Transverse colon (tissue), 4 donors: ENCODE data around the gene ADAM12. TPM values are rescaled to one million over a fixed set of nuclear protein-coding genes. Genes with fewer than 3 reads are reported as not detected.

Experiments used
- DNase-seq: peaks from one replicate; pipeline ENCODE4 v3.0.0-alpha.2; 2019
- H3K27ac ChIP-seq, 4 donors: fragments of 200-600 bp; sonication (generic); 2 replicates each; pipeline ENCODE4 v1.5.1; 2016 to 2018; ENCODE audit warnings: inconsistent platforms in 4 of 4
- H3K27me3 ChIP-seq: fragments of 200-600 bp; sonication (generic); 2 replicates; pipeline ENCODE4 v1.5.1; 2017; ENCODE audit warnings: inconsistent platforms
- H3K36me3 ChIP-seq, 4 donors: fragments of 200-600 bp; sonication (generic); 2 replicates each; pipeline ENCODE4 v1.5.1; 2017 to 2019; ENCODE audit warnings: inconsistent platforms in 4 of 4
- H3K4me1 ChIP-seq, 4 donors: fragments of 200-600 bp; sonication (generic); 2 replicates each; pipeline ENCODE4 v1.5.1; 2017 to 2020; ENCODE audit warnings: inconsistent platforms in 4 of 4
- H3K4me3 ChIP-seq, 4 donors: fragments of 200-600 bp; sonication (generic); 1 replicate in 1 of 4; 2 replicates in 3 of 4; pipeline versions ENCODE4 v1.5.1 to v1.6.1; 2017 to 2019; ENCODE audit warnings: inconsistent platforms in 4 of 4
- H3K9me3 ChIP-seq, 2 donors: fragments of 200-600 bp; sonication (generic); 2 replicates each; pipeline ENCODE4 v1.5.1; 2017 to 2019; ENCODE audit warnings: inconsistent platforms in 2 of 2
- CTCF ChIP-seq, 5 experiments: fragments of 200-600 bp in 3 of 5; fragments of 450-650 bp in 2 of 5; sonication (generic) in 3 of 5; IDR thresholded peaks; 1 replicate in 2 of 5; 2 replicates in 3 of 5; pipeline ENCODE4 v1.5.1; 2016 to 2017; ENCODE audit warnings: antibody characterized with exemption in 5 of 5, inconsistent platforms in 3 of 5, mild to moderate bottlenecking in 2 of 5, moderate library complexity in 1 of 5
- EP300 ChIP-seq: sonication (generic); formaldehyde crosslinking; IDR thresholded peaks from one replicate; pipeline ENCODE4 v1.6.1; 2017; ENCODE audit warnings: antibody characterized with exemption, low read depth
- POLR2A ChIP-seq: fragments of 450-650 bp; IDR thresholded peaks from one replicate; pipeline ENCODE4 v1.6.1; 2016; ENCODE audit warnings: antibody characterized with exemption, mild to moderate bottlenecking, moderate library complexity
- POLR2AphosphoS5 ChIP-seq, 3 donors: sonication (generic); formaldehyde crosslinking; IDR thresholded peaks; one replicate each; pipeline ENCODE4 v1.6.1; 2016; ENCODE audit warnings: antibody characterized with exemption in 3 of 3
- WGBS, 2 donors: methylation state at CpG; one replicate each; pipeline ENCODE4 v1.1.5; 2018; ENCODE audit warnings: low coverage in 1 of 2; 5-methylcytosine and 5-hydroxymethylcytosine counted together
- in situ Hi-C, 4 donors: fragments of 200-750 bp; cut with MboI; loops; one replicate each; pipeline versions ENCODE4 v1.15.0 to v1.15.1; 2017; ENCODE audit warnings: low sequenced_read_pairs in 3 of 4, low pct_ligation_motif_present in 1 of 4, low pct_unique_long_range_greater_than_20kb in 1 of 4
- intact Hi-C: fragments of 100-400 bp; cut with DNase I; formaldehyde crosslinking; loops from one replicate; pipeline ENCODE4 v1.15.1; 2023; ENCODE audit warnings: low total_unique reads
- total RNA-seq, 4 donors: library from RNA; depleted of rRNA; stranded (reverse); fragments of >200 nt; gene quantifications; one replicate each; pipeline ENCODE4 v1.1.0, GENCODE V29; 2016

Gene ADAM12
- total RNA-seq, 4 donors from 2014 or later, result 0.14 to 2.2 (median 1.1) TPM; not detected in 1

- Histone ChIP-seq H3K4me1 (no peaks in the 10 kb centered on the region), H3K27me3 (no peaks in the 10 kb centered on the region), H3K9me3 (no peaks in the 10 kb centered on the region), H3K27ac (no peak overlapping the region), H3K4me3 (no peak overlapping the region), H3K36me3 (no peaks in the 10 kb centered on the region)
- no peak for DNase-seq
- WGBS, 2 donors, result 74 to 75% methylated on average over 5 of the region's 5 CpGs
- intact Hi-C loops (no loop called here), in situ Hi-C loops (no loop called here)
- TF ChIP-seq EP300 (no peak), POLR2A (no peak), CTCF (IDR thresholded peaks at IDR 0.05) (no peak), POLR2AphosphoS5 (IDR thresholded peaks at IDR 0.05) (no peak)
Observed at GRCh38 chr10:126094537-126094936, 293.7 kb downstream of the ADAM12 start.

GRCh38 chr10:126092366-126093215, 295.7 kb downstream of the ADAM12 start:
- TF ChIP-seq EP300, result no peak
- TF ChIP-seq POLR2AphosphoS5 (IDR thresholded peaks at IDR 0.05), result no peak
- TF ChIP-seq POLR2A, result no peak
- TF ChIP-seq CTCF (IDR thresholded peaks at IDR 0.05), result no peak
- Histone ChIP-seq H3K4me1 (no peaks in the 10 kb centered on the region), H3K27me3 (no peaks in the 10 kb centered on the region), H3K4me3 (no peak overlapping the region), H3K9me3 (no peaks in the 10 kb centered on the region), H3K27ac (no peak overlapping the region), H3K36me3 (no peaks in the 10 kb centered on the region)
- in situ Hi-C loops (no loop called here), intact Hi-C loops (no loop called here)
- DNase-seq, result no peak
- 80 to 92% methylated on average over 4 to 7 of the region's 7 CpGs for WGBS, 2 donors

- DNase-seq, result no peak
- WGBS, 2 donors, result 74 to 78% methylated on average over 9 to 10 of the region's 10 CpGs
- in situ Hi-C loops (no loop called here), intact Hi-C loops (no loop called here)
- Histone ChIP-seq H3K36me3 (no peaks in the 10 kb centered on the region), H3K4me1 (no peaks in the 10 kb centered on the region), H3K4me3 (no peak overlapping the region), H3K27ac (no peak overlapping the region), H3K9me3 (no peaks in the 10 kb centered on the region), H3K27me3 (no peaks in the 10 kb centered on the region)
- no peak for TF ChIP-seq POLR2A
- TF ChIP-seq EP300, result no peak
- no peak for TF ChIP-seq POLR2AphosphoS5 (IDR thresholded peaks at IDR 0.05)
- no peak for TF ChIP-seq CTCF (IDR thresholded peaks at IDR 0.05)
Observed at GRCh38 chr10:126090911-126091728, 297.2 kb downstream of the ADAM12 start.

- TF ChIP-seq POLR2A (no peak), CTCF (IDR thresholded peaks at IDR 0.05) (no peak), POLR2AphosphoS5 (IDR thresholded peaks at IDR 0.05) (no peak), EP300 (no peak)
- H3K36me3 ChIP-seq, result no peaks in the 10 kb centered on the region
- H3K9me3 ChIP-seq, result no peaks in the 10 kb centered on the region
- no peak for DNase-seq
- 79 to 90% methylated on average over 1 of the region's 1 CpG for WGBS, 2 donors
- no peak overlapping the region for H3K4me3 ChIP-seq
- no peaks in the 10 kb centered on the region for H3K27me3 ChIP-seq
- no peak overlapping the region for H3K27ac ChIP-seq
- in situ Hi-C loops (no loop called here), intact Hi-C loops (no loop called here)
- H3K4me1 ChIP-seq, result no peaks in the 10 kb centered on the region
Observed at GRCh38 chr10:126090443-126090842, 297.8 kb downstream of the ADAM12 start.
